Measurements from ENCODE around the gene MAD1L1.
"Not testable (repeated sequence)": the region's sequence is repeated elsewhere in the genome, so short reads cannot be mapped to it uniquely, and the experiment has no call there.

The MAD1L1 gene

GRCh38 chr7:1843271-1843861 lies 389.4 kb downstream of the MAD1L1 start:
- DNase-seq: no peak

- DNase-seq: no peak
These were observed 390.2 kb downstream of the MAD1L1 start for GRCh38 chr7:1842321-1843221.

- DNase-seq: not testable (repeated sequence)
These were observed 391.3 kb downstream of the MAD1L1 start for GRCh38 chr7:1841286-1842021.

DNA sequence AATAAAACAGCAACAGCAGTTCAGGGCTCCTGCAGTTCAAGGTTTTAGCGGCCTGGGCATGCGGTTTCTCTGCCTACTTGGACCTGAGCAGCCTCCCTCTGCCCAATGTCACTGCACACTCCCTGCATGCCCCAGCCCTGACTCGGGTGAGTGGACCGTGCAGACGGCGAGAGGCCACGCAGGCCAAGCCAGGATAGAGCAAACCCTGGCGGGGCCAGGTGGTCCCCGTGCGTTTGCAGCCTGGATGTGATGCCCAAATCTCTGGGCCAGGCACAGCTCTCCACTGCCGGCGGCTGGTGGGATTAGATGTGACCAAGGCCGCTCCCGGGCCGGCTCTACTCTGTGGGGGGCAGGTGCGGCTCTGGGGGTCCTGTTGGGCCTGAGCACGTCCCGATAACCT lies 392.0 kb downstream of the MAD1L1 start:
- DNase-seq: not testable (repeated sequence)

GRCh38 chr7:1839701-1840100 lies 393.0 kb downstream of the MAD1L1 start:
- no peak for DNase-seq

DNA sequence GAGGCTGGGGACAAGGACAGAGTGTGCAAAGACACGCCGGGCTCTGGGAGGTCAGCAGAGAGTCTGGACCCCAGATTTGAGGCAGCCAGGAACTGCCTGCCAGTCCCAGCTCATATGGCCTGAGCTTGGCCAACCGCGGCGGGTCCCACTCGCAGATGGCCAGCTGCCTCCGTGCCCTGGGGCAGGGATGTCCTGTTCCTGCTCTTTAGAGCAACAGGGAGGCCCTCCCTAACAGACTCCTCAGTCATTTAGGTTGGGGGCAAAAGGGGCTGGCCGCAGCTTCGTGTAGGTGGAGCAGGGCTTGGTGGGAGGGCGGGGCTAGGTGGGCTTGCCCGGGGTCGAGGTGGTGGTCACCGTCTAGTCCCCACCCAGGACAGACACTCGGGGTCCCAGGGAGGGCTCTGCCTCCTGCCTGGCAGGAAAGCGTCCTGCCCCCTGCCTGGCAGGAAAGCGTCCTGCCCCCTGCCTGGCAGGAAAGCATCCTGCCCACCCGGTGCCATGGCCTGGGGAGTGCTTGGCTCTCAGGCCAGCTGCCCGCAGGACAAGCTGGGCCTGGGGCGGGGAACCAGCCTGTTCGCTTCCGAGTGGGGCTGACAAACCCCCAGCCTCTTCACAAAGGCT lies 393.7 kb downstream of the MAD1L1 start:
- DNase-seq: not testable (repeated sequence)

- not testable (repeated sequence) for DNase-seq
These were observed 394.2 kb downstream of the MAD1L1 start for GRCh38 chr7:1838544-1838872.

DNA sequence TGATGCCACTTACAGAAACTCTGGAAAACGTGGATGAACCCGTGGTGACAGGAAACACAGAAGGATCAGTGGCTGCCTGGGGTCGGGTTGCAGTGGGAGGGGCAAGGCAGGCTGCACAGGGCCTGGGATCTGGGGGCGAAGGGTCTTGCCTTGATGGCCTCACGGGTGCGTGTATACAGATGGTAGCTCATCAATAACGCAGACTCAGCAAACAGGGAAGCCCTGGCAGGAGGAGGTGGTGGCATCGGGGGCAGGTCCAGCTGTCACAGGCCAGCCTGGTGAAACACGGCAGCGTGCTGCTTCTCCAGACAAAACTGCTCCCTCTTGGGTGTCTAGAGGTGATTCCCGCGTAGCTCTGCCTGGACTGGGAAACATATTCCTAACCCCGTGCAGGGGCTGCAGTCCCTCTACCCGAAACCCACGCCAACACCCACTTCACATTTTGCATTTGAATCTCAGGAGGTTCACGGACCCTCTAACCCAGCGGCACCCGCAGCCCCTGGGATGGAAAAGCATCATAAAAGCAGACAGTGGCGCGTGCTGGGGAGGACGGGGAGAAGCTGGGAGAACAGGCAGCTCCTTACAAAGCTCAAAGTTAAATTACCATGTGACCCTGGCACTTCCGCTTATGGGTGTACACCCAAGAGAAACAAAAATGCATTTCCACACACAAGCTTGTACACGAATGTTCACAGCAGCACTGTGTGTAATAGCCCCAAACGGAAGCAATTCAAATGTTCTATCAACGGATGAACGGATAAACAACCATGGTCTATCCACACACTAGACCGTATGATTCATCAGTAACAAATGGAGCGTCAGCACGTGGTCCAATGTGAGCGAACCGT lies 394.8 kb downstream of the MAD1L1 start:
- not testable (repeated sequence) for DNase-seq

GRCh38 chr7:1831933-1832535 lies 400.7 kb downstream of the MAD1L1 start:
- DNase-seq: not testable (repeated sequence)

GRCh38 chr7:1831471-1831870 lies 401.3 kb downstream of the MAD1L1 start:
- DNase-seq: not testable (repeated sequence)

- not testable (repeated sequence) for DNase-seq
These were observed 403.1 kb downstream of the MAD1L1 start for GRCh38 chr7:1829668-1830067.

- DNase-seq: no peak
These were observed 403.6 kb downstream of the MAD1L1 start for GRCh38 chr7:1829111-1829510.

DNA sequence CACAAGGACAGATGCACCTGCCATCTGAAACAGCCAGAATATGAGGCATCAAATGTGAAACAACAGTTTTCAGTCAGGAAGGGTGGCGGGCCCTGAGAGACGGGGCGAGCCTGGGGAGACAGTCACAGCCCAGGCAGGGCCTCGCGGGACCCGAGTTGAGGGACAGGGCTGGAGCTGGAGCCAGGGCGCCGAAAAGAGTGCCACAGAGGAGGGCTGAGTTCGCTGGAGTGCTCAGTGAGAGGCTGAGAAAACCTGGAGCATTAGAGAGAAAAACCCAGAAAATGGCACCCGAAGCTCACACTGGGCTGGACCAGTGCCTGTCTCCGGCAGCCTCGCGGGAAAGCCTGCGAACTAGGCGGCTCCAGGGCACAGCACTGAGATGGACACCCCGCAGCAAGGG lies 404.6 kb downstream of the MAD1L1 start:
- DNase-seq: not testable (repeated sequence)

DNA sequence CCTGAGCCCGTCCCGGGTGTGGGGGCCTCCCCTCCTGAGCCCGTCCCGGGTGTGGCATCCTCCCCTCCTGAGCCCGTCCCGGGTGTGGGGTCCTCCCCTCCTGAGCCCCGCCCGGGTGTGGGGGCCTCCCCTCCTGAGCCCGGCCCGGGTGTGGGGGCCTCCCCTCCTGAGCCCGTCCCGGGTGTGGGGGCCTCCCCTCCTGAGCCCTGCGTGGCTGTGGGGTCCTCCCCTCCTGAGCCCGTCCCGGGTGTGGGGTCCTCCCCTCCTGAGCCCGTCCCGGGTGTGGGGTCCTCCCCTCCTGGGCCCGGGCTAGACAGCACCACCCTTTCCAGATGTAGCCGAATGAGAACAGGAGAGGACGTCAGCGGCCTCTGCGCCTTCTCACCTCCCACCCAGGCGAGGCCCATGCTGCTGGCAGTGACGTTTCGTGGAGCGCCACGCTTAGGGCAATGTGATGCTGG lies 405.2 kb downstream of the MAD1L1 start:
- not testable (repeated sequence) for DNase-seq

GRCh38 chr7:1826931-1827330 lies 405.8 kb downstream of the MAD1L1 start:
- DNase-seq: not testable (repeated sequence)

DNA sequence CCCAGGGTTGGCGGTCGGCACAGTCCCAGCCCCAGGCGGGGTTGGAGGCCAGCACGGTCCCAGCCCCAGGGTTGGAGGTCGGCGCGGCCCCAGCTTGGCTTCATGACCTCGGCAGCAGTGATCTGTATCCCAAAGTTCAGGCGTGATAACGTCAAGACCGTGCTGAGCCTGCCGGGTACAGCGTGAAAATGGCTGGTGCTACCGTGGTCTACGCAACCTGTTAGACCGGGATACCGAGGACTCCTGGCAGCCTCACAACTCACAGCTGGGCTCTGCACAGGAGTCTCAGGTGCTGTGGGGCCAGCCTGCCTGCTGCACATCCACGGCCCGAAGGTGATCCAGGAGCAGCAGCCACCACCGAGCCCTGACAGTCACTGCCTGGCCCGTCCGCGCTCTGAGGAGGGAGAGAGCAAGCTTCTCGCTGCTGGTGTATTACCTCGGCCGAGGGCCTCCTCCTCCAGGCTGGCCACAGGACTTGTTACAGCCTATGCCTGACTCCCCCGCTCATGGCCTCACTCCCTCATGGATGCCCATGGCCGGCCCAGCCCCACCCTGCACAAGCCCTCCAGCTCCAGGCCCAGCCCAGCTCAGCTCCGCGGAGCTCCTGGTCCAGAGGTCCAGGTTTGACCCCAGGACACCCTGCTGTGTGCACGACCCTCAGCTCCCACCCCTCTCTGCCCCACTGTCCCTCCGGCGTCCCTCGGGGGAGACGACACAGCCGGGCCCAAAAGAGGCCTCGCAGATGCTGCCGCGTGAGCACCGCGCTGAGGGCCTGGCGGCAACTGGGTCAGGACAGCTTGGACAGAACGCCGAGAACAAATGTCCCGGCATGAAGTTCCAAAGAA lies 406.6 kb downstream of the MAD1L1 start:
- DNase-seq: no peak

DNA sequence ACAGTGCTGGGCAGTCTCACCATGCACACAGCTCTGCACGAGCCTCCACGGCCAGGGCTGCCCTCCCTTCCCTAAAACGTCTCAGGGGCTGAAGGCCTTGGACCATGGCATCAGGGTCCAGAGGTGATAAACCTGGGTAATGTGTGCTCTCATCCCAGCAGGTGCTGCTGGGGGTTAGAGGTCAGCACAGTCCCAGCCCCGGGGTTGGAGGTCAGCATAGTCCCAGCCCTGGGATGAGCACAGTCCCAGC lies 407.2 kb downstream of the MAD1L1 start:
- not testable (repeated sequence) for DNase-seq

GRCh38 chr7:1824882-1825646 lies 407.7 kb downstream of the MAD1L1 start:
- DNase-seq: not testable (repeated sequence)

GRCh38 chr7:1824151-1824881 lies 408.4 kb downstream of the MAD1L1 start:
- peak; percentile 22 for DNase-seq

Measured in CD4-positive, alpha-beta T cell treated with Interleukin-21 for 1 hour (primary cell).